Stimulated activated CD8-positive, alpha-beta memory T cell treated with anti-CD3 and anti-CD28 coated beads, Interleukin-15, amount 100 ng/mL, for 1 hour (primary cell): ENCODE results near the gene KAZN.

Experiments
- DNase-seq: peaks from one replicate; pipeline ENCODE4 v3.0.0-alpha.2; 2020; ENCODE audit warnings: low read depth

Gene KAZN

DNA sequence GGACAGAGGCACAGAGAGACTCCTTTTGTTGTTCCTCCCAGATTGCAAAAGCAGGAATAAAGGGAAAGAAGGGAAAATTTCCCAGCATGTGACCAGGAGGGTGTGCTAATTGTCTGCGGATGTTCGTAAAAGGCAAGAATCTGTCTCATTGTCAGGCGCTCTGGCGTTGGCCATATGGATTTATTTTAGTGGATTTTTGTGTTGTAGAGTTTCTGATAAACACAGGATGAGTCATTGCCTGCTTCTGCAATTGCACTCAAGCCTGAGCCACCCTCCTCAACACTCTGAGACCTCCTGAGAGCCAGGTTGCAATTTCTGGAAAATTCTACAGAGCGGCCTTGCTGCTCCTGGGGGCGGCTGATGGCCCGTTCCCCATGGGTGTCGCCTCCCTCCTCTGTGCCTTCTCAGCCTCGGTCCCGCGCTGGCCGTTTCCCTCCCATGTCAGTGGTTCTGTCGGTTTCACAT, 227.7 kb downstream of the KAZN start:
- DNase-seq = no peak

DNA sequence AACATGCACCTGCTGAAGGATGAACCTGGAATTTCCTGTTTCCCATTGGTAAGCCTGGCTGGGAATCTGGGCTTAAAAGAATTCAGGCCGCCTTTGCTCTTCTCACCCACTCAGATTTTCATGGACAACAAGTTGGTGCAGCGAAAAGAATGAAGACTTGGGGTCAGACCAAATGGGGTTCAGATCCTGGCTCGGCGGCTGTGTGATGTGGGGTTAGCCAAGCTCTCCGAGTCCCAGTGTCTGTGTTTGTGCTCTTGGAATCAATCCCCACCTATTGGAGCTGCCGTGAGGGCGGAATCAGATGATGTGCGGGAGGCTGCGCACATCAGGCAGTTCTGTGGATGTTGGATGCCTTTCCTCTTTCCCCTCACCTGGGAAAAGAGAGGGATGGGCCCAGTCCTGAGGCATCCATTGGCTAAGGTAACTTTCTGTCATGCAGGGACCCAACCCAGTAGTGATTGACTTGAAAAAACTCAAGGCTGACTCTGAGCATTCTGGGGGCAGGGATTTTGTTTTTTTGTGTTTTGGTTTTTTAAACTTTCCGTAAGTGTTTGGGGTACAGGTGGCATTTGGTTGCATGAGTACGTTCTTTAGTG, 228.3 kb downstream of the KAZN start:
- no peak for DNase-seq

DNA sequence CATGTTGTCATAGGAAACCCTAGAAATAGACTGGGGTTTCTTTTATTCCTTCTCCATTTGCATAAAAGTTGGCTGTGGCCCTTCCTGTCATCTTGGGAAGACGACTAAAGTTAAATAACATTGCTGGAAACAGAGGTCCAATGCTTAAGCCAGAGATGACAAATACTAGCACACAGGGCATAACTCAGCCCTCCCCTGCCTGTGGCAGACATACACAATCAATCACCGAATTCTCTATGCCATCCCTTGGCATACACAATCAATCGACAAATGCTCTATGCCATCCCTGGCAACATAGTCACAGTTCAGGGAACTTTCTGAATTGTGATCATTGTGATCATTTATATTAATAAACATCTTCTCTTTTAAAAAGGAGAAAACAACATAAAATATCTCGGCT, 229.4 kb downstream of the KAZN start:
- no peak for DNase-seq

DNA sequence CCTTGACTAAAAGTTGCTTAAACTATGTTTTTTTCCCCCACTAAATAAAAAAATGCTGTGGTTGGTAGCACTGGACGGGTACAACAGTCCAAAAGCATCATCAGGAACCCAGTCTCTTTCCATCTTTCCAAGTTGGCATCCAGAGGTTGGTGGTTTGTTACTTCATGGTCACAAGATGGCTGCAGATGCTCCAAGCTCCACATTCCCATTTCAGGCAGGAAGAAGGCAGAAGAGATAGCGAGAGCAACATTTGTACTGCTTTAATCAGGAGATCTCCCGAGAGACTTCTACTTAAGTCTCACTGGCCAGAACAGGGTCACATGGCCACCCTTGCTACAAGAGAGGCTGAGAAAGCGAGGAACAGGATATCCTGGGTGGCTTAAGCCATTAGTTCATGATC, 230.2 kb downstream of the KAZN start:
- no peak for DNase-seq

DNA sequence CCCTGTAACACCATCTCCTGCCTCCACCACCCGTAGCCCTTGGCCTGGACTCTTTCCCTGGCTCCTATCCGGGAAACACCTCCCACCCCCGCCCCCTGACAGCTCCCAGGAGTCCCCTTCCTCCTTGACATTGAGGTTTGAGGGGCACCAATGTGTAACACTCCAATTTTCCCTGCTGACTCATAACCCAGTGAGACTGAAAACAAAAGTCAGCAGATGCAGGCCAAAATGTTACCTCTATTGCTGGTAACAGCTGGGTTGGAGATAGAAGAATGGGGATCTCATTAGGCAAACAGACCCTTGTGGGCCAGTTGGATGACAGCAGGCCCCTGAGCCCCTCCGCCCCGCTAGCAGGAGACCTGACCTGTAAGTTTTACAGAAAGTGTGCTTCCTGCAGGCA, 237.2 kb downstream of the KAZN start:
- no peak for DNase-seq

DNA sequence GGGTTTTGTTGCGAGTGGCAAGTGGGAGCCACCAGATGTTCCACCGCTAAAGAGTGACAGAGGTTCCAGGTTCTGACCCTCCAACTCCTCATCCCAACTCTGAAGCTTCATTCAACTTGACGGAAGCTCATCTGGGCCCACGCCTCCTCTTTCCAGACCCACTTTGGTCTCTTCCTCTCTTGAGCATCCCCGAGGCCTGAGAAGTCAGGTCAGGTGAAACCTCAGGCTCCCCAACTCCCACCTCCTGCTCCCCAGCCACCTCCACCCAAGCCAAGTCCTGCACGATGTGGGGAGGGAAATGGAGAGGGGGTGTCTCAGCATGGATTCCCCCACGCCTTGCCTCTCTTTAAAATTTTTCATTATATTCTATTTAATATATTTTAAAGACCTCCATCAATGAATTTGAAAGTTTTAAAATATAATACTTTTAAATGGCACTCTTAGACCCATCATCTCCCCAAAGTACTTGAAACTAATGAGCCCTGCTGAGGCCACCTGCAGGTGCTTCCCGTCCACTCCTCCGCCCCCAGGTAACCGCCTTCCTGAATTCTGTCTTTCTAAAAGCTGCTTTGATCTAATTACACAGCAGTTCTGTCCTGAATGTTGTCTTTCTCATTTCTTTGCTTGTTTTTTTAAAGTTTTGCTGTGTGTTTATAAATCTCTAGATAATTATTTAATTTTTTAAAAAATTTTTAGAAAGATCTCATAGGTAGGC, 238.1 kb downstream of the KAZN start:
- DNase-seq = no peak

DNA sequence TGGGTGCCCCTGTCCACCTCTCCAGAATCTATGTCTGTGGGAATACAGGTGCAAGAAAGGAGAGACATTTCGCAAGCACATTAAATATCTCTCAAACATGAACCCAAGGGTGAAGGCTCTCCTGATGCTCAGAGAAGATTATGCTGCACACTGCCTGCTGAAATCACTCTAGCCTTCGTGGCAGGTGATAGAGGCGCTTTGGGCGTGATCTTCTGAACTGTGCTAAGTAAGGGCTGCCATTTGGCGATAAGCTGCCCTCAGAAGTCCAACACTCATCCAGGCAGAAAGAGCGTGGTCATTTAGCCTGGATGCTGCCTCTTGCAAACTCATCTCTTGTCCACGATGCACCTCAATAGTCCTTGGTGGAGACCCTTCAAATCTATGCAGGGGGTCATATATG, 241.9 kb downstream of the KAZN start:
- DNase-seq = no peak

DNA sequence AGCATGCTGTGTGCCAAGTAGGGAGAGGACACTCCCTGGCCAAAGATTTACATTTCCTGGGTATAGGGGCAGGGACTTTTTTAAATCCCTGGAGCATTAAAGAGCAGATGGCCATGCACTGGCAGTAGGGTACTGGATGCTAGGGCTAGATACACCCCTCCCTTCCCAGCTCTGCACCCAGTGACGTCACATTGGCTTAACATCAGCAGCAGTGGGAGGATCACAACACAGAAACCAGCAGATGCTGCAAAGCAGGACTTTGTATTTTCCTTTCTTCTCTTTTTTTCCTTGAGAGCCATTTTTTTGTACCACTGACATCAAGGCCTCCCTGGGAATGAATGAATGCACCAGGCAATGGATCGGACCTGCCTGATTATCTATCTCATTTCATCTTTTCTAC, 243.0 kb downstream of the KAZN start:
- no peak for DNase-seq

DNA sequence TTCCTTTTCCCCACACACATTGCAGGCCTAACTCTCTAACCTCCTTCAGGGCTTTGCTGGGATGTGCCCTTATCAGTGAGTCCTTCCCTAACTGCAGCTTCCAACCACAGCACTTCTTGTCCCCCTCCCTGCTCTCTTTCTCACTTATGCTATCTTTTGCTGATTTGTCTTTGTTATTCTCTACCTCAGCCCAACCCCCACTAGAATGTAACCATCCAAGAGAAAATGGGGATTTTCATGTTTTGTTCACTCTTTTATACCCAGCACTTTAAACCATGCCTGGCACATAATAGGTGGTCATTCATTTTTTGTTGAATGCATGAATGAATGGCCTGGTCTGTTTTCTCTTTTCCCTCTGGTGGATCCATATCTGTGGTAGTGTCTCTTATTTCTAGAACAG, 243.5 kb downstream of the KAZN start:
- DNase-seq = no peak

DNA sequence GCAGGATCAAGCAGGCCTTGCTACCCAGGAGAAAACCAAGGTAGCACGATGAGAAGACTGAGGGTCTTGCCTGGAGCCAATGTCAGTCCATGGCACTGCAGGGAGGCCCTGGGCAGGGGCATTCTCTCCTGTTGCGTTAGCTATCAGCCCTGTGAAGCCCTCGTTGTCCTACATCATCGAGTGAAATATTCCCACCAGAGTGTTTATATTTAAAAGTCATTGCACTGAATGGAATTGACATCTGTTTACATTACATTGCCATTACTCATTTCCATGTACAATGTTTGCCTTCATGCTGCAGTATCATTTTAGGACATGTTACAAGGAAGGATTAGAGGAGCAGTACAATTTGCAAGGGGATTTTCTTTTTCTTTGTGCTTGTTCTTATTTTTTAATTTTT, 243.9 kb downstream of the KAZN start:
- no peak for DNase-seq

DNA sequence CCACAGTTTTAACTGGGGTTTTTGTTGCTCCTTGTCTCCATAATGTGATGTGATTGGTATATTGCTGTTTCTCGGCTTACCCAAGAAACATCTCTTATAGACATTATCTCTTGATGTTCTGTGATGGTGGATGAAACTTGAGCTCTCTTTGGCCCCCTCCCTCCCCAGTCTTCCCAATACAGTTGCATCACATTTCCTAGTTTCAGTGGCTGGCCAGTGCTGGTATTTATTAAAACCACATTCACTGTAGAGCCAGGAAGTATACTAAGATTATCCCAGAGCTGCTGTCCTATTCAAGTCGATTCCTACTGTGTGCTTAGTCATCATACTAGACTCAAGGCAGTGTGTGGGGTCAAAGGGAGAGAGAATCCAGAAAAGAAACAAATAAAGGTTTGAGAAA, 244.4 kb downstream of the KAZN start:
- DNase-seq = no peak

DNA sequence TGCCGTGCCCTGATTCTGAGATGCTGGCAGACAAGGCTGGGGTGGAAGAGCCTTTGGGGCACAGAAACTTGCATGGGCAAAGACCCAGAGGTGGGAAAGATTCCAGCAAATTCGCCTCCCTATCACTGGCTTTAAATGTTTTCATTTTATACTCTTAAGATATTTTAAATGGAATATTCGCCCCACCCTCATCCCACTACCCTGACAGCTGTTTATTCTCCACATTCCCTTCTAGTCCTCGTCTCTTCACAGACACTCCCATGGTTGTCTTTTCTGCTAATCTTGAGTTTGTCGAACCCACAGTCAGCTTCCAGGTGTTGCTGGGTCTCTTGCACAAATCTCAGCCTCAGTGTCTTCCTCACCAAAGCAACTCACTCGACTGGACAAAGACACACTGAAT, 245.0 kb downstream of the KAZN start:
- DNase-seq = no peak

DNA sequence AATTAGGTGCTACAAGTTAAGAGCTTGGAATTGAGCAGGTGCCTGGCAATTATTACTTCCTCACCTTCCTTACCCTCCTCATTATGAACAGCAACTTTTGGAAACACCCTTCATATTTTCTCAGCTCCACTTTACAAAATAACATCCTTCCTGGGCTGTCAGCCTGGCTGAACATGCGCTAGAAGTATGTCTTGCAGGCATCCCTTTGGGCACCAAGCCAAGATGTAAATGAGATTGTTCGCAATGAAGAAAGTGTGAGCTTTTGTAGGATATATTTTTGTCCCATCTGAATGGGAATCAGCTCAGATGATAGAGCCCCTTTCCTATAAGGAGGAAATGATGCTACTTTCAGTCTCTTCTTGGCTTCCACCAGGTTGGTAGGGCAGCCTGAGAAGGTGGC, 245.9 kb downstream of the KAZN start:
- no peak for DNase-seq

DNA sequence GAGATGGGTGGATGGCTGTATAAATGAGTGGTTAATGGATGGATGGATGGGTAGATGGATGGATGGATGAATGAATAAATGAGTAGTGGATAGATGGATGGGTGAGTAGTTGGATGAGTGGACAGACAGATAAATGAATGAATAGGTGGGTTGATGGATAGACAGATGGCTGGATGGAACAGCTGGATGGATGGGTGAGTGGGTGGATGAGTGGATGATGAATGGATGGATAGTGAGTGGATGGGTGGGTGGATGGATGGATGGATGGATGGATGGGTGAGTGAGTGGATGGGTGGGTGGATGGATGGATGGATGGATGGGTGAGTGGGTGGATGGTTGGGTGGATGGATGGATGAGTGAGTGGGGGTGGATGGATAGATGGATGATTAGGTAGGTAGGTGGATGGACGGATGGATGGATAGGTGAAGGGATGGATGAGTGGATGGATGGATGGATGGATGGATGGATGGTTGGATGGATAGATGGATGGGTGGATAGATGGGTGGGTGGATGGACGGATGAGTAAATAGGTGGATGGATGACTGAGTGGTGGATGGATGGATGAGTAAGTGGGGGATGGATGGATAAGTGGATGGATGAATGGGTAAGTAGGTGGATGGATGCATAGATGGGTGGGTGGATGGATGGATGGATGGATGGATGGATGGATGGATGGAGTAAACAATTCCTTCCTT, 246.6 kb downstream of the KAZN start:
- no peak for DNase-seq

DNA sequence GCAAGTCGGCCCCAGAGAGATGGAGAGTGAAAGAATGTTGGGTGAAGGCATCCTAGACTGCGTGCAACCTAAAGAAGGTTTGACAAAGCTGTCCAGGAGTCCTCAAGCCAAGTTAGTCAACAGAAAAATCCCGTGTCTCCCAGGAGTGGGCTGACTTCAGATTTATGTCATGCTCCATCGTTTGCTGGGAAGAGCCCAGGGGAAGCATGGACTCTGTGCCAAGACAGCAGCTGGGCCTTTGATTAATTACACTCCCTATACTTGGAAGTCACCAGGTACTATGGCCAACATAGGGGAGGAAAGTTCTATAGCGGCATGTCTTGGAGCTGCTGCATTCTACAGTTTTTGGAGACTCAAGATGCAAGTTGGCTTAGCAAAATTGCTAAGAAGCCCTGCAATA, 247.4 kb downstream of the KAZN start:
- no peak for DNase-seq

DNA sequence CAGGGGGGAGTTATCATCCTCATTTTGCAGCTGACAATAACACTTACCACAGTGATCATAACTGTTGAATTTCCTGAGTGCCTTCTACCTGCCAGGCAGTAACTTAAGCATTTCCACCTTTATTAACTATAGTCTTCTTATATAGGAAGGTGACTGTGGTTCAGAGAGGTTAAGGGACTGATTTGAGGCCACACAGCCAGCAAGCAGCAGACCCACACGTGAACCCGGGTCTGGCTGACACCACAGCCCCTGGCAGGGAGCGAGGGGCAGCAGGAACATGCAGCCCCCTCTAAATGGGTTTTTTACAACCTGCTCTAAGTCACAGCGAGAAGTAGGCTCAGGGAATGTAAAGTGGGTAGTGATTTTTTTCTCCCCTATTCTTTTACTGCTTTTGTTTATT, 248.2 kb downstream of the KAZN start:
- no peak for DNase-seq

DNA sequence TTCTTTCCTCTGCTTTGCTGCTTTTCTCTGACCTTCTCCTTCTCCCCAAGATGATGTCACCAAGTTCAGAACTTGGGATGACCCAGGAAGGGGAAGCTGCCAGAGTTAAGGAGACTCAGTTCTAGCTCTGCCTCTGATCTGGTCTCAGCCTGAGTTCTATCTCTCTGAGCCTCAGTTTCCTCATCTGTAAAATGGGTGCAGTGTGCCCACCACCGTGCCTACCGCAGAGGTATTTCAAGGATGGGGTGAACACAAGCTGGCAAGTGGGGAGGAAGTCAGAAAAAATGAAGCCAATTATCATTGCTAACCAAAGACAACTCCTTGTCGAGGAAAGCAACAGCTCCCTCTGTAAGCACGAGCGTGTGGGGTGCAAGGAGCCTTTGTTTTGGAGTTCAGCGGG, 249.7 kb downstream of the KAZN start:
- DNase-seq = no peak

DNA sequence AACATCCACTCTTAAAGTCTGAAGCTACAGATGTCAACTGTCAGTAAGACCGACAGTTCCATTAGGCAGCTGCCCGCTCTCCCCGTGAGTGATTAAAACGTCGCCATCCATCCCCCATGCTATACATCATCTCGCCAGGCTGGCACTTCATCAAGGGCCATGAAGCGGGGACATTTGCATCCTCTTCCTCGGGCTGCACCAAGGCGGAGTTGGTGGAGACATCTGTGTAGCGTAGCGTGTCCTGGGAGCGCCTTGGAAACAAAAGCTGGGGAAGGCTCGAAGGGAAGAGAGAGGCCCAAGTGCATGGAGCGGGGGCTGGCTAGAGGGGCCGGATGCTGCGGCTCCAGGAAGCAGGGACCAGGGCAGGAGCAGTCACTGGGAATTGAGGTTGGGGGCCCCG, 250.1 kb downstream of the KAZN start:
- DNase-seq = no peak

DNA sequence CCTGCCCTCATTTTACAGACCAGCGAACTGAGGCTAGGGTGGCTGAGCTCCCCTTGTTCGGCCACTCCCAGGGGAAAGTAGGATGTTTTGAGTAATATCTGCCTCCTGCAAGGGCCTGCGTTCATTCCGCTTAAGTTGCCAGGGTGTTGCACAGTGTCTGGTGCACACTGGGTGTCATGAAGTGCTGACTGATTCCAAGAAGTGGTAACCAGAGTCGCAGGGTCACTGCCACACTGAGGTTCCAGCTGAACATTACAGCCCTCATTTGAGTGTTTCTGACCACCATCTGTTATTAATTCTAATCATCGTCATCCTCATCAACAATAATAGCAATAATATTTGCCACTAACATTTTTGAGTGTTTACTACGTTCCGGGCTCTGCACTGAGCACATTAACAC, 250.6 kb downstream of the KAZN start:
- DNase-seq = no peak

DNA sequence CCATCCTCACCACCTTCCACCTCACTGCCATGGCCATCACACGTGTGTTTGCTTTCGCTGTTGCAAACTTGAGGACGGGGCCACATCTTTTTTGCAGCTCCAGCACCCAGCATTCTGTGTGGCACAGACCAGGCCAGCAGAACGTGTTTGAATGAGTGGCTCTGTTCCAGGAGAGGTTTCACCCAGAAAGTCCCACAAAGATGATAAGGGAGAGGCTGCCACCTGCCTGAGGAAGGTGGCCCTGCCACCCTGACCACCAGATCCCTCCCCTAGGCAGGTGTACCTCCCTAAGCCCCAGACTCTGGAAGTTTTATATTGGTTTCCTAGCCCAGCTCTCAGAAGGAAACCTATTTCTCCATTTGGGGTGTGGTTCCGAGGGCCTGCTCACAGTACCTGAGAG, 252.1 kb downstream of the KAZN start:
- DNase-seq = no peak

DNA sequence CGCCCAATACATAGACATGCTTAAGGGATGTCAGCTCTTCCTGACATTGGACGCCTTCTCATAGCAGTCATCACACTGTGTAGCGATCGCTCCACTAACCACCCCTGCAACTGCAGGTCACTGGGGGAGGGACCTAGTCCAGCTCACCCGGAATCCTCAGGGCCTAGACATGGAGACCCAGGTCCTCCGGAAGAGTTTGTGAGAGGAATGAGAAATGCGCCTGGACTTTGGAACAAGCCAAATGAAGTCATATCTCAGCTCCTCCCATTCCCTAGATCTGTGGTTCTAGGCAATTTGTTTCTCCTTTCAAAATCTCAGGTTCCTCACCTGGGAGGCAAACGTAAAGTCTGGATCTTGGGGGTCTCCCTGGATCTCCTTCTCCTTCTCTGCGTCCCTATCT, 253.3 kb downstream of the KAZN start:
- no peak for DNase-seq

DNA sequence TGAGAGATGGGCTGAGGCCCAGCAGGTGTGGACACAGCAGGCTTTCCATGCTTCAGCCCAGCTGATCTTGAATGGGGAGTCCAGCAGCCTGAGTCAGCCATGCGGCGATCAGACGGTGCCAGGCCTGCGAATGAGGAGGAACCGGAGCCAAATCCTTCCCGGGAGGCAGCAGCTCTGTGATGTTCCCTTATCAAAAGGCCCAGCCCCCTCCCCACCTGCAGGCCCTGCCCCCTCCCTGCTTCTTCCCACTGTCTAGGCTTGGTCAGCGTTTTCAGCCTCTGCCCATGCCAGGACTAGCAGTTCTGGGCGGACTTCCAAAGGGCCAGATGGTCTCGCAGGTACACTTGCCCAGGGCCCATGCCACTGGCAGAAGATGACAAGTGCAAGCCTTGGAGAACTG, 253.8 kb downstream of the KAZN start:
- no peak for DNase-seq

DNA sequence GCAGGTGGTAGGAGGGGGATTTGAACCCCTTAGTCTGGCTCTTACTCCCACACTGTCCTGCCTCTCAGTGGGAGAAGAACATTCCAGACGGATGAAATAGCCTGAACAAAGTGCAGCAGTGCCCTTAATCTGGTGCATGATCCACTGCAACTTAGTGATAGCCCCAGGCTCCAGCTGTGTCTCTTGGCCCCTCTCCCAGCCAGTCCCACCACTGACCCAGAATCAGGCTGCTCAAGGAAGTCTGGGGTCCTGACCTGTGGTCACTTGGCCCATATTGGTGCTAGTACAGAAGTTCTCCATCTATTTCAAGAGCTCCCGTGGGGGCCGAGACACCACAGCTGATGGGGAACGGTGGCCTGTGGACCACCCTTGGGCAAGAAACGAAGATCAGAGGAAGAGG, 255.0 kb downstream of the KAZN start:
- no peak for DNase-seq

DNA sequence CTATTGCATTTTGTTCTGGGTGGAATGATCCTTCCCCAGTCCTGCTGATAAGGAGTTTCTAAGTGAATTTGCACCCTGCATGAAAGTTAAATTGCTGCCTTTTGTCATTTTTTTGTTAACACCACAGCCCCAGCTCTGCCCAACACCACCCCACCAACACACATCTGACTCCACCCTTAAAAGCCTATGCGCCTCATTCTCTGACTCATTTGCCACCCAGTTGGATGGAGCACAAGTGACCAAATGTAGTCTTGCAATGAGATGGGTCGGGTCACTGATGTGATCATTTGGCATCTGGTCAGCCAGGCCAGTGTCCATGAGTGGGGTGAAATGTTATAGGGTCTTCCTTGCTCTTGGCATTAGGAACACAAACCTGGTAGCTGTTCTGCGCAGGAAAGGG, 256.8 kb downstream of the KAZN start:
- no peak for DNase-seq
